DMS 273 (cell line): ENCODE measurements around the gene MEGF11.

Source experiments
- DNase-seq: peaks from one replicate; lab custom pipeline; 2025; ENCODE audit not compliant: unreplicated experiment; lab: John Stamatoyannopoulos, UW

The MEGF11 gene

DNA sequence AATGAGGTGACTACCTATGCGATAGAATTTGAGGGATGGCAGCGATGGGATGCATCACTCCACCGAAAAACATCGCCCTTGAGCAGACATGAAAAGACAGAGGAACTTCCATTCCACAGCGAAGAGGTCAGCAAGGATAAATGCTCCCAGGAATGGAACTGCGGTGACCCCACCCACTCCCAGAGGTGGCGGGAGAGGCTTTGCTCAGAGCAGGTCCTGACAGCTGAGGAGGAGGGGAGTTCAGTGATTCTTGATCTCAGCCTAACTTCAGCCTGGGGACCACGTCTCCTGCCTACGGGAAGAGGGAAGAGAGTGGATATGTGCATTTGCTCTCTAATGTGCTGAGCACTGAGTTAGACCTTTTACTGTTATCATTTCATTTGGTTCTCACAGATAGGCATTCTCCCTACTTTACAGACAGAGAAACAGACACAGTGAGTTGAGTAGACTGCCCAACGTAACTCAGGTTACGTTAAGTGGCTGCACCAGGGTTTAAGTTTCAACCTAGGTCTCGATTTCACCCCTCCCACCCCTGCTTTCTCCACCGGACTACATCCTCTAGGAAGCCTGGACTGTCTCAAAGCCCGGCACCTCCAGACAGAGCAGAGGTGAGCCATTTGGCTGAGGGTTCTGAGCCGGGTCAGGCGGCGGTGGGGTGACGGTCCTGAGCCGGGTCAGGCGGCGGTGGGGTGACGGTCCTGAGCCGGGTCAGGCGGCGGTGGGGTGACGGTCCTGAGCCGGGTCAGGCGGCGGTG lies 214.3 kb downstream of the MEGF11 start:
- DNase-seq, result peak; percentile 17

DNA sequence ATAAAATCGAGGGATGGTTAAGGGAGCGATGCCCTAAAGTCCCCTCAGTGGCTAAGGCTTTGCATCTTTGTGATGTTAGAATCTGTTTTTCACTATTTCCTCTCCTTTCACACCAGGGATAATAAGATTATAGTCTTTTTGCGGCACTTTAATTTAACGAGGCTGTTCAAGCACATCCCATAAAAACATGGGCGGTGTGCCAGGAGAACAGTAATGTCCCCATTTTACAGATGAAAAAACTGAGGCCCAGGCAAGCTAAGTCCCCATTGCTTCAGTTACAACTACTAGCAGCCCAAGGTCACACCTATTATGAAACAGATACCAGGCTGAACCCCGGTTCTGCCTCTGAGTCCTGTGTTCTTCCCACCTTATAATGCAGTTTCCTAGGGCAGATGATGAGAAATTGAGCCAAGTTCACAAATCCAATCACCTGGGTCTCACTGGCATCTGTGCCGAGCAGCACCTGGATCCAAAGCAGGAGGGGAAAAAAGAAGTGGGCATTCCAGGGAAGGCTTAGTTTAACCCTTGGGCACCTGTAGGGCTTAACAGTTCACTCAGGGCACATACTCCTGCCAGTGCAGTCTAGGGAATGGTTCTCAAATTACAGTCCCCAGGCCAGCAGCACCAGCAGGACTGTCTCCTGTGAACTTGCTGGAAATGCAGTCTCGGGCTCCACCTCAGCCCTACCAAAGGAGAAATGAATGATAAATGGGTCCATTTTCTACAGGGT lies 215.0 kb downstream of the MEGF11 start:
- DNase-seq, result peak; percentile 28

DNA sequence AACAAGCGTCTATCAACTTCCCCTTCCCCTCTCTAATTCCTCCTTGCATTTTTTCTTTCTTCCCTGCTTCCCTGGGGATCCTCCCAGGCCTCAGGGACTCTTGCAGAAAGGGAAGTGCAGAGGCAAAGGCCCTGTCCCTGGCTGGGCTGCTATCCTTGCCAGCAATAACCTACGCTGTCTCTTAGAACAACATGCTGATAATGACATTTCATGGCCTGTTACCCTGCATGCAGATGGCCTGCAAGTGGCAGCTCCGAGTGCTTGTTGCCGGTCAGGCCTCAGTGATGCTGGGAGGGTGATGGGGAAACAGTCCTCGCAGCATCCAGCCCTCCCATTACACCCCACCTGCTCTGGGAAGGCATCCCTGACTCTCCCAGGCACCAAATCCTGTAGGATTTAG lies 216.7 kb downstream of the MEGF11 start:
- no peak for DNase-seq

DNA sequence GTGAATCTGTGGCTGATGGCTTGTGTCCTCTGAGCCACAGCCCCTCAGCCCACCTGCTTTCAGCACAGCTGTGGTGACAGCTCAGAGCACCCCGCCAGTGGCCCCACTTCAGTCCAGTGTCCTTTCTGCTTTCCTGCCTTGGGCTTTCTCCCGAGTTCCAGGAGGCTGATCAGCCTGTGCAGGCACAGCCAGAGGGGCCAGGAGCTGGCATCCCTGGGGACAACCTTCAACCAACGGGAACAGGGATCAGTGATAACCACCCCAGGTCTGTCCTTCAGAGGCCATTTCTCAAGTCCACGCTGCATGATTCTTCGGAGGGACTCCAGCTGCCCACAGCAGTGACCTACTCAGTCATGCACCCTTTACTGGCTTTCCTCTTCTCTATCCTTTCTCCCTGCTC lies 217.6 kb downstream of the MEGF11 start:
- DNase-seq, result no peak

DNA sequence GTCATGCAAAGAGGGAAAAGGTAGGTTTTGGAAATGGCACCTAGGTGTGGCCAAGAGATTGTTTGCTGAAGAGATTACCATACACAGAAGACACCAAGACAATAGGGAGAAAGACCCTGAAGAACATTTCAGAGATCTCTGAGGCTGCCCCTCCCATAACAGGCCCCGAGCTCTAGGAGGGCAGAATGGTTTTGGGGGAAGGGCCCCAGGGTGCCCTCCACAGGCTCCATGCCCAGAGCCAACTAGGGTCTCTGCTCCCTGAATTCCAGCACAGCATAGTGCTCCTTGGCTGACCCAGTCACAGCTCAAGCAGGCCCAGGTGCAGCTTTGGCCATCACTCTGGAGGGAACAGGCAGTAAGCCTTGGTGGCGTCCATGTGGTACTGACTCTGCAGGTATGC lies 220.4 kb downstream of the MEGF11 start:
- no peak for DNase-seq

DNA sequence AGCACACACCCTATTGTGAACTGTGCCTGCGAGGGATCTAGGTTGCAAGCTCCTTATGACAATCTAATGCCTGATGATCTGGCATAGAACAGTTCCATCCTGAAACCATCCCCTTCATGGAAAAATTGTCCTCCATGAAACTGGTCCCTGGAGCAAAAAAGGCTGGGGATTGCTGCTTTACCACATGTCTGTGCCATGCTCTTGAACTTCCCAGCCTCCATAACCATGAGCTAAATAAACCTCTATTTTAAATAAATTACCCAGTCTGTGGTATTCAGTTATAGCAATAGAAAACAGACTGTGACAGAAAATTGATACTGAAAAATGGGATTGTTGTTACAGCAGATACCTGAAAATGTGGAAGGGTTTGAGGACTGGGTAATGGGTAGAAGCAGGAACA lies 221.5 kb downstream of the MEGF11 start:
- DNase-seq, result no peak

DNA sequence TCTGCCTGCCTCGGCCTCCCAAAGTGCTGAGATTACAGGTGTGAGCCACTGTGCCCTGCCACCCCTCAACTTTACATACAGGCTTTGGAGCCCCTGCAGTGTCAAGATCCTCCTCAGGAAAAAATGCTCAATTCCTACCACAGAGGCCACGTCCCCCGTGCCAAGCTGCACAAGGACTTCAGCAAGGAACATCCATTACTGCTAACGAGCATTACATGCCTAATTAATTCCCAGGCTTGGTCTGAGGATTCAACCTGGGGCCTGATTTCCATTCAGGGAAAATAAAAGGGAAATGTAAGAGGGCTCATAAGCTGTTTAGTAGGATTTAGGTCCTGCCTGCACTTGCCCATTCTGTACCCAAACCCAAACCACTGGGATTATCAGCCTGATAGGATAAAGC lies 222.9 kb downstream of the MEGF11 start:
- DNase-seq, result no peak

DNA sequence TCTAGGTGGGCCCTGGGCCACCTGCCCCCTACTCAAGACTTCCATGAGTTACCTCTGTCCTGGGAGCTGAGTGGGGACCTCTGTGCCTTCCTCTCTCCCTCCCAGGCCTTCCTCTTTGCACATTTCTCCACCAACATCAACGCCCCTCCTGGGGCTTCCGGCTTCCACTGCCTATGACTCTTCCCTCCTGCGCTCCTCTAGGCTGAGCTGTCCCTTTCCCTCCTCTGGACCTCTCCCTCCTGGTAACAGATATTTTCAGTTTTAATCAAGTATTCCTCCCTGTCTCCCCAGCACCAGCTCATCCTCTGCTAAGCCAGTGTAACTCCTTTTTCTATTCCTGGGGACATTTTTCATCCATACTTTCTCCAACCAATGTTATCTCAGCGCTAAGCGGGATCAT lies 223.9 kb downstream of the MEGF11 start:
- no peak for DNase-seq

DNA sequence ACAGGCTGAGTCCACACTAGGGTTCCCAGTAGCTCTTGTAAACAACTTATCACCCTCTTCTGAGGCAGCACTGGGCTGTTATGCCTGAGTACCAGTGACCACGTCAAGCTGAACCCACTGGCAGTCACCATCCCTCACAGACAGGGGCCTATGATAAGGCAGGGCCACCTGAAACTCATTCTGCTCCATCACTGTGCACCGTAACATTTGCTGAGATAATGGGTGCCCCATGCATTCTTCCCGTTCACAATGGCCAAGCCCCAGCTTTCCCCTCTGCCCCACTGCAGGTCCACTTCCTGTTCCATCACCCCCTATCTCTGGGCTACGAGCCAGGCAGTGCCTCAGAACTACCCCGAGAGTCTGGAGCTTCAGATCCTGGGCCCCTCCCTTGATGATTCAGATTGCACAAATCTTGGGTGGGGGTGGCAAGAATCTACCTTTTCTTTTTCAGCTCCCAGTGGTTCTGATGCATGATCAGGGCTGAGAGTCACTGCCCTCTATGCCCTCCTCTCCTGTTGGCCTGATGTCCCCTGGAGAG lies 226.2 kb downstream of the MEGF11 start:
- DNase-seq, result no peak

DNA sequence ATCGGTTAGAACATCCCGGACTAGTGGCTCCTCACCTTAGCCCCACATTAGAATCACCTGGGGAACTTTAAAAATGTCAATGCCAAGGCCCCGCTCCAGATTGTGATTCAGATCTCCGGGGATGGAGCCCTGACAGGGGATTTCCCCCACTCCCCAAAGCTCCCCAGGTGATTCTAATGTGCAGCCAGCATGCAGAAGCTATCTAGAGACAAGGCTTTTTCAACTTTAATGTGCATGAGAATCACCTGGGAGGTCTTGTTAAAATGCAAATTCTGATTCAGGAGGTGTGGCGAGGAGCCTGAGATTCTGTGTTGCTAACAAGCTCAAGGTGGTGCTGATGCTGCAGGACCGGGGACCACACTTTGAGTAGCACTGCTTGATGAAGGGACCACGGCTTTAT lies 227.6 kb downstream of the MEGF11 start:
- no peak for DNase-seq

DNA sequence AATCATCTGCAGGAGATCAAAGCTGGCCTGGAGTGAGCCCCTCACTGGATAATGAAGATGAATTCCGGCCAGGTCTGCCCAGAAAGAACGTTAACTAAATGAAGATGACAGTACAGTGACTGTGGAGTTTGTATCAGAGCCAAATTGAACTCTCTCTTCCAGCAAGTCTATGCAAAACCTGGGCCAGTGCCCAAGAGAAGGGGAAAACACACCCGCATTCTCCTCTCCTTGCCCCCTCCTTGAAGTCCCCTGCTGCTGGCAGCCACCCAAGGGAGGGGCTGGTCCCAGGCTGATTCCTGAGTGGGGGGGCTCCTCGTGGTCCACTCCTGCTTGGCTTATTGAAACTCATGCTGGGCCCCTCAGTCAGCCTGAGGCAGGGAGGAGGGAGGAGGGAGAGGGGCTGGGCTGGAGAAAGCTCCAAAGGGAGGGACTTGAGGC lies 228.5 kb downstream of the MEGF11 start:
- DNase-seq, result peak; percentile 35

DNA sequence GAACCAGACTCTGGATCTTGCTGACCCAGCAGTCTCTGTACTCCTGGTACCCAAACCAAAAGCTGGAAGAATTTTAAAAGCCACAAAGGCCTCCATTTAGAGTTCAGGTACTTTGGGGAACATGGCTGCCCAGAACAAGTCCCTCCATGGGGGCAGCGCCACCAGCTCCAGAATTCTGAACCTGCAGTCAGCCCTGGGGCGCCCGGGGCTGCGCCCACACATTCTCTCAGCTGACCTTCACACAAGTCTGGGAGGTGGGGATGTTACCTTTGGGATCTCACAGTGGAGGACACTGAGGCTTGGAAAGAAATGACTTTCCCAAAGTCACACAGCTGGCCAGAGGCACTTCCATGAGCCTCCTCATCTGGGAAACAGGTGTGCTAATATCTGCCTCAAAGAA lies 229.4 kb downstream of the MEGF11 start:
- DNase-seq, result no peak

DNA sequence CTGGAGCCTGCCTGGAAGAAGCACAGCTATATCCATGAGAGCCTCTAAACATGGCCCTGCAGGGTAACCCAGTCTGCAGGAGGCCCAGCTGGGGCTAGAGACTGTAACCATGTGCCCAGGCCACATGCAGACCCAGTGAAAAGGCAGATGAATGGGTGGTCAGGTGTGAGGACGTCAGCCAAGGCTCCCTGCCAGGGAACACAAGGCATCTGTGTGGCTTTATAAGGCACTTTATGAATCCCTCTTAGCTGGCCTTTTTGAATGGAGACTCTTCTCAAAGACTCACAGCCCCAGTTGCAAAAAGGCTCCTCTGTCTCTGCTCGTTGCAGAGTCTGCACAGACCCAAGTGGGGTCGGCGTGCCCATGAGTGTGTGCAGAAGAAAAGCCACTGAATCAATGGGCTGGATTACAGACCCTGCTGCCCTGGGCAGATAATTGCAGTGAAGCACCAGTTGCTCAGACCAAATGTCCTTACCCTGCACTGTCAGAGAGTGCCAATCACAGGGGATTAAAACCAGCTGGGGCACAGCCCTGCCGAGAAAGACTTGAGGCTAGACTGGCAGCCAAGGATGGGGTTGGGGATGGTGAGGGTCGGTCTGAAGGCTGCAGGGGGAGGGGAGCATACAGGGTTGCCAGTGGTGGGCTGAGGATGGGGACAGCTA lies 230.1 kb downstream of the MEGF11 start:
- DNase-seq, result peak; percentile 91

DNA sequence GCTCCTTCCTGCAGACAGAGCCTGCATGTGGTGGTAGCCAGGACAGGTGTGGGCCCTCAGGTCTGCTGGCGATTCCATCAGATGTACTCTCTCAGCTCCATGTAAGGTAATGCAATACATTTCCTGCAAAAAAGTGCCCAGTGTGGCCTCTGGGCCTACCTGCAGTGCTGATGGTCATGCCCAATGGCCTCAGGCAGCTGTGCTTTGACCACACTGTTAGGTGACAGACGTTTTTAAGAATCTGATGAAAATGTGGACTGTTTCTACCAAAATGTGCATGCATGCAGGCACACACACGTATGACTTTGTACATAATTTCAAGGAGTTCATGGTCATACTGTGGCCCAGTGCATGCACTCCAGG lies 231.4 kb downstream of the MEGF11 start:
- no peak for DNase-seq

DNA sequence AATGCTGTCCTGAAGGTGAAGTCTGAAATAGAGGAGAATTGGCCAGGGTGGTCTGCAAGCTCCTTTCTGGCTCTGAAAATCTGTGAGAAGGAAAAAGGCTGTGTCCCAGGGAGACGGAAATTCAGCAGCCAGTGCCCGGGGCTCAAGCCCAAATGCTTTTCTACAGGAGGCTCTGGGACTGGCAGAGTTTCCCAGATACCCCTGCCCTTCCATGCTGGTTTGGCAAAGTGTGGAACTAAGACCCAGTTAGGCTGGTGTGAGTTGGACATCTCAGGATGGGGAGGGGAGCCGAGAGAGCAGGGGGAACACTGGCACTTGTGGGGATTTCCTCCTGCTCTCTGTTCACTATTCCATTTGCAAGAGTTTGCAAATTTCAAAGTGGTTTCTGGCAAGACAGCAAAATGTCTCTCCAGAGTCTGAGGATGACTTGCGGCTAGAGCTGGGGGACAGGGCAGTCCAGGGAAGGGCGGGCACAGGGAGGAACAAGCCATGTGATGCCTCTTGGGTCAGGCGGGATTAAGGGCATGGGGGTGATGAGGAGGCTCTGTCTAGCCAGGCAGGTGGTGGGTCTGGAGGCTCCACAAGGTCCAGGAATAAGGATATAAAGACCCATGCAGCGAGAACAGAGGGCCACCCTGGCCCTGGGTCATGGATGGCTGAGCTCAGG lies 231.9 kb downstream of the MEGF11 start:
- no peak for DNase-seq

DNA sequence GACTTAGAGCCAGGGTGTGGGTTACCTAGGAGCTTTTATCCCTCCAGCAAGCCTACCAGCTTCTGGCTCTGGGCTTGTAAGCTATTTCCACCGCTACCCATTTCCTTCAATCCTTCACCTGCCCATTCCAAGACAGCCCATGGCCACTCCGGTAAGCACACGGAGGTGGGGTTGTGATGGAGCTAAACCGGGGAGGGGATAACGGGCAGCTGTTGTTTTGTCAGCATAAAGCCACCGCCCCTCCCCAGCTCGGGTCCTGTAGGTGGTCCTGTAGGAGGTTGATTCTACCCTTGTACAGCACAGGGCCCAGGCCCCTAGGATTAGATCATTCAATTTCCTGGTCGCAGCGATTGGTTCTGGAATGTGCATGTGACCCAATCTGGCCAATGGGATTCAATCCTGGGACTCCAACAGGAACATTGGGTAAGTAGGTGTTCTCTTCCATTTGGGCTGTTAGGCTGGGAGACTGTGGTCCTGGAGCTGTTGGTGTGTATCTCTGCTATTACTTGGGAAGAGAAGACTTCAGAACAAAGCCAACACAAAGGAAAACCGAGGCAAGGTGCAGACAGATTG lies 233.6 kb downstream of the MEGF11 start:
- no peak for DNase-seq

DNA sequence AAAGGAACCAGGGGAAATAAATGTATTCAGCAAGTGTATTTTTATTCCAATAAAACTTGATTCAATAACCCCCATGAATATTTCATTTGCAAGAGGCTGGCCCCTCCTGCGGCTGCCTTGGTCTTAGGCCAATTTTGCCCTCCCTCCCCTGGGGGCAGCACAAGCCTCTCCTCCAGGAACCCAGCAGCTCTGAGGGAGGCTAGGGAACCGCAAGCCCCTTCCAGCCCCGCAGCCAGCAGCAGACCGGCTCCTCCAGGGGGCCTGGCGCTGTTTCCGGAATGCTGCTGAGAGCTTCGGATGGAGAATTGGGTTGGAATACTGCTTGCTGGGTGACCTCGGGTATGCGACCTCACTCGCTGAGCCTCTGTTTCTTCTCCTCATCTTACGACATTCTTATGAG lies 234.2 kb downstream of the MEGF11 start:
- DNase-seq, result no peak

DNA sequence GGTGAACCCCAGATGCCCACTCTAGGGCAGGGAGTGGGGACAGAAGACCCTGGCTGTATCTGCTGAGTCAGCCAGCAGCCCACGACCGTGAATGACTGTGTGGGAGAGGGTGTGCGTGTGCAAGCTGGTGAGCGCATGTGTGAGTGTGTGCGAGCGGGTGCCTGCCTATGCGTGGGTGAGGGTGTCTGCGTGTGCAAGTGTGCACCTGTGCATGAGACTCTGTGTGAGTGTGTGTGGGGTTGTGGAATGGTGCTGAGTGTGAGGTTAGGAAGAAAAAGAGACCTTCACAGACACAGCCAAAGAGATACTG lies 235.1 kb downstream of the MEGF11 start:
- no peak for DNase-seq

DNA sequence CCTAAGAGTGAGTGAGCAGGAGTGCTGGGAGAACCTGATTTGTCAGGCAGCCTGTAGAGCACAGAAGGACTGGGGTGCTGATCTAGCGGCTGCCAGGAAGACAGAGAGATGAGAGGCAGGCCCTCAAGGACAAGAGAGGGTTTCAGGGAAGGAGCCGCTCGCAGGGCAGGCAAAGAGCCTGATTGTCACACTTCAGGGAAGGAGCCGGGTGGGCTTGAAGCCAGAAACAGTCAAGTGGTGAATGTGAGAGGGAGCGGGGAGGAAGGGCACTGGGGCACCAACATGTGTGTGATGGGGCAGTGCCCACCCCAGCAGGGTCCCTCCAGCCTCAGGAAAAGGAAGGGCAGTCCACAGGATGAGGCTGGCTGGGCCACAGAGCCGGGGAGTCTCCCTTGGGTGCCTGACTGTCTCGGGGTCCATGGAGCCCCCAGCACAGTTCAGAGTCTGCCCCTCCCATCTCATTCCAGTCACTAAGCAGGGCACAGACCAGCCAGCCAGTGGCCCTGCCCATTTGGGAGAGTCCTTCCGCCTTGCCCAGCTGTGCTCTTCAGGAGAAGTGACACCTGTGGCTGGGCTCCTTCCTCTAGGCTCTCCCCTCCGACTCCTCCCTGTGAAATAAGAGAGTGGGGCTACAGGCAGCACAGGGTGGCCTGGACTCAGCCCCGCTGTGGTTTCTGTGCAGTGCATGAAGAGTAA lies 235.6 kb downstream of the MEGF11 start:
- no peak for DNase-seq

DNA sequence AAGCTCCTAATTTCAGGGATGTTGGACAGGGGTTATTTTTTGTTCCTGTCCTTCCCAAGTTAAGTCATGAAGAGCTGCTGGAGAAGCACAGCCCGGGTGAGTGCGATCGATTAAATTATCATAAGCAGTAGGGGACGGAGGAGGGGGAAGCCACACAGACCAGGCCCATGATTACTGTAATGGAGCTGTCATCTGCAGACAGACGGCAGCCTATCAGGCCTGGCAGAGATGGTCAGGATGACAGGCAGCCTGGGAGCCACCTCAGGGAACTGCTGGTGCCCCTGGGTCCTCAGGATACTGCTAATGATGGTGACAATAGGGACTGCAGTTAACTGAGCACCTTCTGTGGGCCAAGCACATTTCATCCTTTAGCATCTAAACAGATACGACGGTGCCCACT lies 236.6 kb downstream of the MEGF11 start:
- DNase-seq, result no peak

DNA sequence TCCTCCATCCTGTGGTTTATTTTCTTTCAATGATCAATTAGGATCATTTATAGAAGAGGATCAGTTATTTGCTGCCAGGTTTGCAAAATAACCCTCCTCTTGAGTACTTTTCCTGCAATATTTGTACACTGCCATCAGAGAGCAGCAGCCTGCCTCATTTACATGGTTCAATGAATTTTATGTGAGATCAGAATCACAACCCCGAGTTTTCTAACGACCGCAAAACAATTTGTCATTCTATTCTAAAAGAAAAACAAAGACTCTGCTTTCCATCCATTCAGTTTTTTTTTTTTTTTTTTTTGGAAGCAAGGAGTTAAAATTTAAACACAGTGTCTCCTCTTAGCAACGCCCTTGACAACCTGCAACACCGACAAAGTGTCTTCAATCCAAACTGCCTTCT lies 237.4 kb downstream of the MEGF11 start:
- DNase-seq, result peak; percentile 13
